Ishikawa (cell line): Measurements from ENCODE around the gene KCTD3.

Experiments used
- CEBPB ChIP-seq: IDR thresholded peaks from 2 replicates; pipeline ENCODE4 v1.6.1; 2012
- CREB1 ChIP-seq: IDR thresholded peaks from 2 replicates; pipeline ENCODE4 v1.6.1; 2012; ENCODE audit warnings: low read depth
- EP300 ChIP-seq: IDR thresholded peaks from 2 replicates; pipeline ENCODE4 v1.6.1; 2012; ENCODE audit warnings: borderline replicate concordance
- MAX ChIP-seq: IDR thresholded peaks from 2 replicates; pipeline ENCODE4 v1.6.1; 2012
- NFIC ChIP-seq: IDR thresholded peaks from 2 replicates; pipeline ENCODE4 v1.6.1; 2012
- RAD21 ChIP-seq: IDR thresholded peaks from 2 replicates; pipeline ENCODE4 v1.6.1; 2012; ENCODE audit warnings: low read depth
- REST ChIP-seq: IDR thresholded peaks from 2 replicates; pipeline ENCODE4 v1.6.1; 2012; ENCODE audit warnings: low read depth, mild to moderate bottlenecking
- TAF1 ChIP-seq: IDR thresholded peaks from 2 replicates; pipeline ENCODE4 v1.6.1; 2012; ENCODE audit warnings: low read depth, mild to moderate bottlenecking
- USF1 ChIP-seq: IDR thresholded peaks from 2 replicates; pipeline ENCODE4 v1.6.1; 2012
- YY1 ChIP-seq: IDR thresholded peaks from 2 replicates; pipeline ENCODE4 v1.6.1; 2012; ENCODE audit warnings: low read depth
- ZBTB7A ChIP-seq: IDR thresholded peaks from 2 replicates; pipeline ENCODE4 v1.6.1; 2012; ENCODE audit warnings: low read depth

GRCh38 chr1:215594640-215595039, 27.5 kb downstream of the KCTD3 start:
- TF ChIP-seq USF1 (no peak), CREB1 (no peak), REST (no peak), MAX (no peak), NFIC (no peak), RAD21 (no peak), YY1 (no peak), TAF1 (no peak), CEBPB (no peak), EP300 (no peak), ZBTB7A (no peak)
